DMS153 treated with DMSO at 0.1 percent for 48 hours (cell line): Measurements from ENCODE around the gene POLR1G.
A peak's percentile ranks its signal among the peaks of the same experiment; 100 is the strongest.
"Not testable (repeated sequence)": the region's sequence is repeated elsewhere in the genome, so short reads cannot be mapped to it uniquely, and the experiment has no call there.

Source experiments
- DNase-seq: peaks from one replicate; lab custom pipeline; 2025; ENCODE audit not compliant: unreplicated experiment; lab: John Stamatoyannopoulos, UW

Gene POLR1G

DNA sequence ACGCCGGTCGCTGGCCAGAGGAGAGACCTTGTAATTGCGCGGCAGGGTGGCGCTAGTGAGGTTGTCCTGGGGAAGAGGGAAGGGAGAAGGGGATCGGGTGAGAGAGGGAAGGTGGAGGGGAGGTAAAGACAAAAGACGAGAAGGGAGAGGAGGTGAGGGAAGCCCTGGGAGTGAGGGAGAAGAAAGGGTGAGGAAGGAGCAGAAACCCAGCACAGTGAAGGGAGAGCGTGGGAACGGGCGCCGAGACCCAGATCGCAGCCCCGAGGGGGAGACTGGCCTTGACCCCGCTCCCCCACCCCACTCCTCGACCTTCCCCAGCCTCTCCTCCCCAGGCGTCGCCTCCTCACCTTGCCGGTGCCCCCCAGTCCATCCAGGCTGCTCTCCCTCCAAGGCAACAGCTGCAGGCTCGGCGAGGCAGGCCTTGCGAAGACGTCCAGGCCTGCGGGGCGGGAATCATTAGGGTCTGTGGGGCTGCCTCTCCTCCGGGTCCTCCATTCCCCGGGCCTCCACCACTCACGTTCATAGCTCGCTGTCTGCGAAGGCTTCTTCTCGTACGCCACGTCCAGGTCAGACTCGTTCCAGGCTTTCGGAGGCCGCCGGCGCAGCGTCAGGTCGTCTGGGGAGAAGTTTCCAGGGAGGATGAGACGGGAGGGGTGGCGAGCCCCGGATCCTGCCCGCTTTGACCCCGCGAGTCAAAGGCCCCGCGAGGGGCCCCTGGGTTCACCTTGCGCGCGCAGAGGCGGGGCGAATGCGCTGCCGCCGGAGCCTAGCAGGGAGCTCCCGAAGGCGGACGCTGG, 10.4 kb upstream of the POLR1G start:
- DNase-seq, result no peak

DNA sequence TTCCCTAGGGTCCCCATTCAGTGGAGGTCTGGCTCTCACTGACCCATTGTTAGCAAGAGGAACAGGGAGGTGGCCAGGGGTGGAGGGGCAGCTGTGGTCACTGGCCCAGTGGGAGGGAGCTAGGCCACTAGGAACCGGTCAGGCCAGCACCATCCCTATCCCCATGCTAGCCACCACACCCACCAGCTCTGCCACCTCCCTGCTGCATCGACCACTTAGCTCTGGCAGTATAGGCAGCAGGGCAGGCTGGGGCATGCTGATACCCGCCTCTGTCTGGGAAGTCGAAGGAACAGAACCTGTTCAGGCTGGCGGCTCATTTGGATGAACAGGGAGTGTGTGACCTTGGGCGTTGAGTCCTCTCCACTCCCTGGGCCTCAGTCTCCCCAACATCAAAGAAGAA, 6.3 kb upstream of the POLR1G start:
- DNase-seq, result no peak

DNA sequence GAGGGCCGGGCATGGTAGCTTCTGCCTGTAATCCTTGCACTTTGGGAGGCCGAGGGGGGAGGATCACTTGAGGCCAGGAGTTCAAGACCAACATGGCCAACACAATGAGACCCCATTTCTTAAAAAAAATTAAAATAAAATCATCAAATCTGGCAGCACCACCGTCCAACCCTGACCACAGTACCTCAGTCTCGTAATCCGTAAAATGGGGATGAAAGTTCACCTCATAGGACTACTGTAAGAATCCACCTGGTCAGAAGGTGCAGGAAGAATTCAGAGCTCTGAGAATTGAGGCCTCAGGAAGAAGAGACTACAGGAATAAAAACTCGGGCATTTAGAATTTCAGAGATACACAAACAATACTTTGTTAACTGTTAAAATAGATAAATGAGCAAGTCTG, 4.6 kb upstream of the POLR1G start:
- DNase-seq, result no peak

DNA sequence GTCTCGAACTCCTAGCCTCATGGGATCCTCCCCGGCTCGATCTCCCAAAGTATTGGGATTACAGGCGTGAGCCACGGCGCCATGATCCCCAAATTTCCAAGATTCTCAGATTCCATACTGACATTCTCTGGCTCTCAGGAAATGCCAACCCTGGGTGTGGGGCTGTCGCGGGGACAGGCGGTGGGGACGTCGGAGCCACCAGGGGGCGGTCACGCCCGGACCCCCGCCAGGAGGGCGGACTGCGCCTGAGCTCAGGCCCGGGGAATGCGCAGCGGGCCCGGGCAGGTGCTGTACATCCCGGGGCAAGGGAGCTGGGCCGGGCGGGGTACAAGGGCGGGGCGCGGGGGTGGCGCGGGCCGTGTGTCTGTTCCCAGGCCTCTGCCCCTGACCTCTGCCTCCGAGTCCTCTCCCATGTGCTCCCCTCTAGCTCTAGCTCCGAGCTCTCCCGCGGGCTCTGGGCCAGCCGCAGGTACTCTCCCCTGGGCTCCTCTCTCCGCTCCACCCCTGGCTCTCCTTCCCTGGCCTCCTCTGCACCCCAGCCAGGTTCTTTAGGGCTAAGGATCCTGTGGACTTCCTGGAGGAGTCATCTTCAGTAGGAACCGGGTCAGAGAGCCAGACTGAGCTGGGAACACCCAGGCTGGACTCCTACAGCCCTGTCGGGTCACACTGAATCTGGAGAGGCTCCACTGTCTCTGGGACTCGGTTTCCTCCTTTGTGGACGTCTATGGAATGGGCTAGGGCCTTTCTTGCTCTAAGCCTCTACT, 4.0 kb upstream of the POLR1G start:
- no peak for DNase-seq

DNA sequence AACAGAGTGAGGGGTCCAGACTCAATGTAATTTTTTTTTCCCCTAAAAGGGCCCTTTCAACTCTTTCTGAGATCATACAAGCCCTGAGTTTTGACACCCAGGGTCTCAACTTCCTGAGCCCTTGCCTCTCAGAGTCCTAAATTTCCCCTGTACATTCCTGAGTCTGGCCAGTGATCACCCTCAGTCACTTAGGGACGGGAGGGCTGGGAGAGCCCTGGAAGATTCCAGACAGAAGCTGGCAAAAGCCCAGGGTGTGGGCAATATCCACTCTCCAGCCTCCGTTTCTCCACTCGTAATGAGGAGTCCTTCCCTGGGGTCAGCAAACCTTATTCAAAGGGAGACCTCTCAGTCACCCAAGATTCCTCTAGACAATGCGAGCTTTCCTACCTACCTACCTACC, 3.2 kb upstream of the POLR1G start:
- DNase-seq, result no peak

DNA sequence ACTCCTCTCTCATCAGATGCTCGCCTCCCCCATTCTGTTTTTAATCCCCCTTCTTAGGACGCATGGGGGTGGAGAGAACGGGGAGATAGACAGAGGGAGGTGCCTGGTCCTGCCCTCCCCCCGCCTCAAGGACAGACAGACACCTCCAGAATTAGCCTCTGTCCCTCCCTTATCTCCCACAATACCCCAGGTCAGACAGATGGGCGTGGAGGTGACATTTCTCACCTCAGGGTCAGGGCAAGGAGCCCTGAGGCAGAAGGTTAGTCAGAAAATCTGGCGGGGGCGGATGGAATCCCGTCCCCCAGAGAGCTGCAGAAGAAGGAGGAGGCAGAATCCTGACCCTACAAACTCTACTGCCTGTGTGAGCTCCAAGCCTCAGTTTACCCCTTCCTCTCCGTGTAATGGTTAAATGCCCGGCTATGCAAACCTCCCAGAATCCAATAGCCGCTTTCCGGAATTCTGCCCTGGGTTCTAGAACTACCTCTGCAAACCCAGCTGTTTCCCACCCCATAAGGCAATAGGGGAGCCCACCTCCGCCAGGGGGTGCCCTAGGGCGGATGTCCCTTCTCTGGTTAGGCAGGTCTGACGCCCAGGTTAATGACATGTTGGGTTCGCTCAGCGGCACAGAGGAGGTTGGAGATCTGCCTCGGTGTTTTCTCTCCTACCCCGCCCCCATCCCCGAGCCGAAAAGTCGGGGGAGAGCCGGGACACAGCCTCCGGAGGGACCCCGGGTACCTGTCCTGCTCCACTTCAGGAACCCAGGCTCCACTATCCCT, 2.5 kb upstream of the POLR1G start:
- peak; percentile 2 for DNase-seq

DNA sequence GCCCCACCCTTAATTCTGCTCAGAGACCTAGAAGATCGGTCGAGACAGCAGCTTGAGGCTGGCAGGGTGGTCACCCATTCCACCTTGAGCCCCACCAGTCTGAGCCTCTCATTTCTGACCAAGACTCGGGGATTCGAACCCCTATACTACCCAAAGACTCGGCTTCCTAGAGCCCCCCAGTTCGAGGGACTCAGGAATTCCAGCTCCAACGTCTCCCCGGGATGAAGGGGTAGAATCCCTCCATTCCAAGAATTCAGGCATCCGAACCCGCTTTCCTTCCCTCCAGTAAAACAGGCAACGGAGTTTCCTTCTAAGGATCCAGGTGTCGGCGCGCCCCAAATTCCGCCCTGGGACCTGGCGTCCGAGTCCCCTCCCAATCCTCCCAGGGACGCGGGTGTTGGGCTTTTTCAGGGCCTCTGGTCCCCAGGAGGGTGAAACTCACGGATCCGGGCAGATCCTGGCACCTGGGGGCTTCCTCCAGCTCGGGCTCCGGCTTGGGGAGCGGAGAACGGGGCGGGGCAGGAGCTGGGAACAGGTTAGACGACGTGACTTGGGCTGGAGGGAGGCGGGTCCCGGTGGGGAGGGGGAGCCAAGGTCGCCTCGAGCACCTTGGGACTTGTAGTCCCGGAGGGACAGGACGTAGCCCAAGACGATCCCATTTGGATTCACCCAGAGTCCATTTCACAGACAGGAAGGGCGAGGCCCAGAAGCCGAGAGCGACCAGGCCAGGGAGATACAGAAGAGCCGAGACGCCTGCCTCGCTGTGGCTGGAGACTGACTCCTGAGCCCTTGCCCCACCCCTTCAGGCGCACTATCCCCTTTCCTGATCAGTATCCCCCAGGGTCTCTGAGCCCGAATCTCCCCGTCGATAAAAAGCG, 1.6 kb upstream of the POLR1G start, which contains the start of gene PPP1R13L:
Gene PPP1R13L, minus strand, starts transcription at position 513 of the 878 bp plus-strand sequence. CDS start 6,751 bp downstream, outside the sequence.
- peak; percentile 70 for DNase-seq

DNA sequence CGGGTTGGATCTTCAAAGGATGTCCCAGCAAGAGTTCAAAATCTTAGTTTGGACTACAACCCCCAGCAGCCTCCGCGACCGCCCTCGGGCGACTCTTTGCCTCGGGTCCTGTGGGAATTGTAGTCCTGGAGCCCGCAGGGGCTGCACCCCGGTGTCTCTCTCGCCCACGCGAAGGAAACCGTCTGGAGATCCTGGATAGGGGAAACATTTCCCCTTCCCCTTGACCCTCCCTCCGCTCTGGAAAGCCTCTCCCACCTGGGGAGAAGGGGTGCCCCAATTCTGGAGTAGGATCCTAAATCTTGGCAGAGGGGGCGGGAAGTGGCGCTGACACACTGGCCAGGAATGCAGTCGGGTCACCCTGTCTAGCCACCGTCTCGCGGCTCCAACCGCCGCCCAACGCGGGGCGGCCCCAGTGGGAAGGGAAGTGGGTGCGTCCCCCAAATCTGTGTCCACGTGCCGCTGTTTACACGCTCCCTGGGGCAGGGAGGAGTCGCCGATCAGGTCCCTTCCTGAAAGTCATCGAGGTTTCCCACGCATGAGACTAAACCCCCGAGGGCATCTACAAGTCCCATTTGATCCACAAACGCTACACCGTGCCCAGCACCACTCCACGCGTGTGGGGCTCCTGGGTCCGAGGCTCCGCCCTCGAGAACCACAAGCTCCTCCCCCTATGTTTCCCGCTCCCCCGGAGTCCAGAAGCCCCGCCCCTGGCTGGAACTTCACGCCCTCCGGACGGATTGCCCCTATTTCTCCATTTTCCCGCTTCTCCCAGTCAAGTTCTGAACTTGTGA, 814 bp upstream of the POLR1G start:
- DNase-seq, result peak; percentile 87

DNA sequence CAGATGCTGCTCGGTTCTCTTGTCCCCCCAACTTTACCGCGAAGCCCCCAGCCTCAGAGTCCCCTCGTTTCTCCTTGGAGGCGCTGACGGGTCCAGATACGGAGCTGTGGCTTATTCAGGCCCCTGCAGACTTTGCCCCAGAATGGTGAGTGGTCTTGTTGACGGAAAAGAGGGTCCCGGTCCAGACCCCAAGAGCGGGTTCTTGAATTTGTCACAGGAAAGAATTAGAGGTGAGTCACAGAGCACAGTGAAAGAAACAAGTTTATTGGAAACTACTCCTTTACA, 589 bp downstream of the POLR1G start:
- DNase-seq, result no peak

DNA sequence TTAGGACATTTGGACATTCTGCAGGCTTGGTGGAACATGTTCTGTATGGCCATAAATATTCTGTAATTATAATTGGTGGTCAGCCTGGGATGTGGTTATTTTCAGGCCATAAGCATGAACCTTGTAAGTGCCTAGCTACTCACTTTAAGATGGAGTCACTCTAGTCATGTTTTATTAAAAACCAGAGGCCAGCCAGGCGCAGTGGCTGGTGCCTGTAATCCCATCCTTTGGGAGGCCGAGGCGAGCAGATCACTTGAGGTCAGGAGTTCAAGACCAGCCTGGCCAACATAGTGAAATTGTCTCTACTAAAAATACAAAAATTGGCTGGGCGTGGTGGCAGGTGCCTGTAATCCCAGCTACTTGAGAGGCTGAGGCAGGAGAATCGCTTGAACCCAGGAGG, 1.1 kb downstream of the POLR1G start:
- DNase-seq, result not testable (repeated sequence)

DNA sequence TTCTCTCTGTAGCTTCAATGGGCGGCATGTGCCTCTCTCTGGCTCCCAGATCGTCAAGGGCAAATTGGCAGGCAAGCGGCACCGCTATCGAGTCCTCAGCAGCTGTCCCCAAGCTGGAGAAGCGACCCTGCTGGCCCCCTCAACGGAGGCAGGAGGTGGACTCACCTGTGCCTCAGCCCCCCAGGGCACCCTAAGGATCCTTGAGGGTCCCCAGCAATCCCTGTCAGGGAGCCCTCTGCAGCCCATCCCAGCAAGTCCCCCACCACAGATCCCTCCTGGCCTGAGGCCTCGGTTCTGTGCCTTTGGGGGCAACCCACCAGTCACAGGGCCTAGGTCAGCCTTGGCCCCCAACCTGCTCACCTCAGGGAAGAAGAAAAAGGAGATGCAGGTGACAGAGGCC, 1.7 kb downstream of the POLR1G start:
- no peak for DNase-seq

DNA sequence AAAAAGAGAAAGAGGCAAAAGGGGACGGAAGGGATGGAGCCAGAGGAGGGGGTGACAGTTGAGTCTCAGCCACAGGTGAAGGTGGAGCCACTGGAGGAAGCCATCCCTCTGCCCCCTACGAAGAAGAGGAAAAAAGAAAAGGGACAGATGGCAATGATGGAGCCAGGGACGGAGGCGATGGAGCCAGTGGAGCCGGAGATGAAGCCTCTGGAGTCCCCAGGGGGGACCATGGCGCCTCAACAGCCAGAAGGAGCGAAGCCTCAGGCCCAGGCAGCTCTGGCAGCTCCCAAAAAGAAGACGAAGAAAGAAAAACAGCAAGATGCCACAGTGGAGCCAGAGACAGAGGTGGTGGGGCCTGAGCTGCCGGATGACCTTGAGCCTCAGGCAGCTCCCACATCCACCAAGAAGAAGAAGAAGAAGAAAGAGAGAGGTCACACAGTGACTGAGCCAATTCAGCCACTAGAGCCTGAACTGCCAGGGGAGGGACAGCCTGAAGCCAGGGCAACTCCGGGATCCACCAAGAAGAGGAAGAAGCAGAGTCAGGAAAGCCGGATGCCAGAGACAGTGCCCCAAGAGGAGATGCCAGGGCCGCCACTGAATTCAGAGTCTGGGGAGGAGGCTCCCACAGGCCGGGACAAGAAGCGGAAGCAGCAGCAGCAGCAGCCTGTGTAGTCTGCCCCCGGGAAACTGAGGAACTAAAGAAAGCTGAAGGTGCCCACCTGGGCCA, 2.5 kb downstream of the POLR1G start:
- no peak for DNase-seq

DNA sequence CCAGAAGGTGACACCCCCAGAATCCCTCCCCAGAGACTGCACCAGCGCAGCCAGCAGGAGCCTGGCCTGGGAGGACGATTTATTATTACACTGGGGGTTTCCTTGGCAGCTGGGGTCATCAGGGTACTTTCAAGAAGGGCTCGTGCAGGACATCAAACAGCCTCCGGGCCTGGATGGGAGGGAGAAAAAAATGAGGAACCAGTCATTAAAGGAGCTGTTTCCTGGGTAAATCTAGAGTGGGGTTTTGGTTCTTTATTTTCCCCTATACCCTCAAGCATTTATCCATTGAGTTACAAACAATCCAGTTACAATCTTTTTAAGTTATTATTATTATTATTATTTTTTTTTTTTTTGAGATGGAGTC, 3.1 kb downstream of the POLR1G start:
- no peak for DNase-seq

DNA sequence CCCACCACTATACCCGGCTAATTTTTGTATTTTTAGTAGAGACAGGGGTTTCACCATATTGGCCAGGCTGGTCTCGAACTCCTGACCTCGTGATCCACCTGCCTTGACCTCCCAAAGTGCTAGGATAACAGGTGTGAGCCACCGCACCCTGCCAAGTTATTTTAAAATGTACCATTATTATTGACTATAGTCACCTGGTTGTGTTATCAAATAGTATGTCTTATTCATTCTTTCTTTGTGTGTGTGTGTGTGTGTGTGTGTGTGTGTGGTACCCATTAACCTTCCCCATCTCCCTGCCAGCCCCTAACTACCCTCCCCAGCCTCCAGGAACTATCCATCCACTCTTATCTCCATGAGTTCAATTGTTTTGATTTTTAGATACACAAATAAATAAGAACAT, 3.9 kb downstream of the POLR1G start:
- DNase-seq, result not testable (repeated sequence)

DNA sequence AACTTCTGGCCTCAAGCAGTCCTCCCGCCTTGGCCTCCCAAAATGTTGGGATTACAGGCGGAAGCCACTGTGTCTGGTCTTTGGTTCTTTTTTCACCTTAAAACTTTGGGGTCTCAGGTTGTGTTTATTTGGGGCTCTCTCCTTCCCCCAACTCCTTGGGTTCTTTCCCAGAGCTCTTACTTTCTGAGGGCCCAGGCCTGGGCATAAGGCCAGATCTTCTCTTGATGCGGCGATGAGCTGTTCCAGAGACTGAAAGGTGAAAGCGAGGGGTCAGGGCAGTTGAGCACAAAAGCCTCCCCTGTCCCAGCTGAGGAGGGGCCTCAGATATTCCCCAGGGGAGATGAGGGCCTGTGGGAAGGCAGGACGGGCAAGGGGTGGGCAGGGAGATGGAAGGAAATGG, 7.1 kb downstream of the POLR1G start:
- DNase-seq, result no peak

DNA sequence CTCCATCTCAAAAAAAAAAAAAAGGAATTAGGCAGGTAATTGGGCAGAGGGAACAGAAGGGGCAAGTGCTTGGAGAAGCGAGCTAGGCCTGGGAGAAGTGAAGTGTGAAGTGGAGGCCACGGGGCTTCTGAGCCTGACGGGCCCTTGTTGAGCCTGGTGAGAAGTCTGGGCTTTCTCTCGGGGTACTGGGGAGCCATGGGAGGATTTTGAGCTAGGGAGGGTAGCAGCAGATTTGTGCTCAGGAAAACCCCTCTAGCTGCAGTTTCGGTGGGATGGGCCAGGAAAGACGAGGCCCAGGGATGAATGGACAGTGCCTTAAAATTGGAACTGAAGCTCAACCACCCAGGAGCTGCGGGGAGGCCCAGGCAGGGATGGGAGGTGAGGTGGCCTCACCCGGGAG, 8.0 kb downstream of the POLR1G start:
- DNase-seq, result no peak

DNA sequence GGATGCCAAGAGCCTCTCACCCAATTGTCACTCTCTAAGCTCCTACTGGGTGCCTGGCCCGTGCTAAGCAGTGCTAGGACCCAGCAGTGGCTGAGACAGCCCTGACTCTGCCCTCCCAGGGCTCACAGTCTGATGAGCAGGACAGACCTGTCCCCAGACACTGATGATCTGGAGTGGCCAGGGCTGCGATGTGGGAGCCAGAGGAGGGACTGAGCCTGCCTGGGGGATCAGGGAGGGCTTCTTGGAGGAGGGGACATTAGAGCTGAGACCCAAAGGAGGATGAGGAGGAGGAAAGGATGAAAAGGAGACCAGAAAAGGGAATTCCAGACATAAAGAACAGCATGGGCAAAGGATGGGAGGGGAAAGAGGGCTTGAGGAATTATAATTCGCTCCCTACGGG, 10.7 kb downstream of the POLR1G start:
- DNase-seq, result no peak

DNA sequence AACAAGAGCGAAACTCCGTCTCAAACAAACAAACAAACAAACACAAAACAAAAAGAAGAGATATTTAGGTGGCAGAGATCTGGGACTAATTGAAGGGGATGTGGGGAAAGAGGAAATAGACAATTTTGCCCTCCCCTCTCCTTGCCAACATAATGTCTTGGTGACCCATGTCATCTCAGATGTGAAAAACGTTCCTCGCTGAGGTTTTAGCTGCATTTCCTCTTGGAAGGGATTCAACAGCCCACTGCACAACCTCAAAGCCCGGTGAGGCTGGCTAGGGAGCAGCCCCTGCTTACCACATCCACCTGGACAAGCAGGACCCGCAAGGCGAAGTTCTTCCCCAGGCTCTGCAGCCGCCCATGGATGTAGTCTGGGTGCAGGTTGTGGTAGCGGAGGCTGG, 12.4 kb downstream of the POLR1G start:
- DNase-seq, result no peak

DNA sequence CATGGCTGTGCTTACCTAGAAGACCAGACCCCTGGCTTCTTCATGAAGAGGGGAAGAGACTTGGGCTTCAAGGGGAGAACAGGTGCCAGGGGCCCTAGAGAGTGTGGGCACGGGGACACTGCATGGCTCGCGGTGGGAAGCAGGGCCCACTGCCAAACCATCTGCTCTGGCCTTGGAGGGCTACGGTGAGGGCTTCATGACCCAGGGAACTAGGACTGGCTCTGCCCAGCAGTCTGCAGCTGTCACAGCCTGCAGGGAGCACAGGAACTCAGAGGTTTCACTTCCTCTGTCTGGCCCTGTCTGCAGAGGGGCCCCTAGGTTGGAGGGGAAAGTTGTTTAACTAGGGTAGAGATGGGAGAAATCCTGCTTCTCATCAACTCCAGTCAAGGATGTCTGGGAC, 13.0 kb downstream of the POLR1G start:
- no peak for DNase-seq

DNA sequence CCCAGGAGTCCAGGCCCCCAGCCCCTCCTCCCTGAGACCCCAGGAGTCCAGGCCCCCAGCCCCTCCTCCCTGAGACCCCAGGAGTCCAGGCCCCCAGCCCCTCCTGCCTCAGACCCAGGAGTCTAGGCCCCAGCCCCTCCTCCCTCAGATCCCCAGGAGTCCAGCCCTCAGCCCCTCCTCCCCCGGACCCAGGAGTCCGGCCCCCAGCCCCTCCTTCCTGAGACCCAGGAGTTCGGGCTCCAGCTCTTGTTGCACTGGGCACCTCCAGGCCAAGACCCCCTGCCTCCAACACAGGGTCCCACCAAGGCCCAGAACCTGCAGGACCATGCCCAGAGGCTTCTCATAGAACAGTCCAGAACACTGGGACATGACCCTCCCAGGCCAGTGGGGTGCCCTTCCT, 13.5 kb downstream of the POLR1G start:
- DNase-seq, result no peak
